HG03571 (cell line): ENCODE data around the gene FRAS1.
"Not testable (repeated sequence)": the region's sequence is repeated elsewhere in the genome, so short reads cannot be mapped to it uniquely, and the experiment has no call there.

Experiments used
- ATAC-seq: cut with Tn5 transposase; IDR thresholded peaks from one replicate; pipeline ENCODE4 v1.9.1; 2021; ENCODE audit not compliant: unreplicated experiment

The FRAS1 gene

GRCh38 chr4:78534286-78534955 lies 477.3 kb downstream of the FRAS1 start:
- ATAC-seq = no peak

- no peak for ATAC-seq
These were observed 485.2 kb downstream of the FRAS1 start for GRCh38 chr4:78542373-78542772.

- ATAC-seq = no peak
These were observed 486.5 kb downstream of the FRAS1 start for GRCh38 chr4:78543424-78544125.

- no peak for ATAC-seq
These were observed 487.6 kb downstream of the FRAS1 start for GRCh38 chr4:78544678-78545077.

- ATAC-seq = no peak
These were observed 488.4 kb downstream of the FRAS1 start for GRCh38 chr4:78545275-78546246.

- ATAC-seq = not testable (repeated sequence)
These were observed 490.8 kb downstream of the FRAS1 start for GRCh38 chr4:78547899-78548298.

GRCh38 chr4:78548889-78549288 lies 491.8 kb downstream of the FRAS1 start:
- ATAC-seq = not testable (repeated sequence)

- no peak for ATAC-seq
These were observed 494.6 kb downstream of the FRAS1 start, which contains the start of gene ANXA3 for GRCh38 chr4:78551420-78552351. ANXA3 (plus strand) TSS chr4:78551770; CDS start chr4:78554474, 2,704 bp downstream.

- no peak for ATAC-seq
These were observed 495.4 kb downstream of the FRAS1 start for GRCh38 chr4:78552389-78553042.

GRCh38 chr4:78553043-78553396 lies 495.9 kb downstream of the FRAS1 start:
- ATAC-seq = no peak

GRCh38 chr4:78553529-78554060 lies 496.5 kb downstream of the FRAS1 start:
- no peak for ATAC-seq

GRCh38 chr4:78556665-78557064 lies 499.5 kb downstream of the FRAS1 start:
- ATAC-seq = no peak

GRCh38 chr4:78557841-78558240 lies 500.7 kb downstream of the FRAS1 start:
- ATAC-seq = no peak

- no peak for ATAC-seq
These were observed 501.3 kb downstream of the FRAS1 start for GRCh38 chr4:78558410-78558809.

- no peak for ATAC-seq
These were observed 503.3 kb downstream of the FRAS1 start for GRCh38 chr4:78560296-78560963.

- ATAC-seq = no peak
These were observed 504.6 kb downstream of the FRAS1 start for GRCh38 chr4:78561677-78562076.

- no peak for ATAC-seq
These were observed 505.6 kb downstream of the FRAS1 start for GRCh38 chr4:78562687-78563086.

- ATAC-seq = no peak
These were observed 508.8 kb downstream of the FRAS1 start for GRCh38 chr4:78565971-78566372.
